HG02973 (cell line): ENCODE data around the gene JPH3.
"Not testable (repeated sequence)": the region's sequence is repeated elsewhere in the genome, so short reads cannot be mapped to it uniquely, and the experiment has no call there.

Source experiments
- ATAC-seq: cut with Tn5 transposase; IDR thresholded peaks from one replicate; pipeline ENCODE4 v1.9.1; 2021; ENCODE audit warnings: moderate library complexity; ENCODE audit not compliant: unreplicated experiment

Gene JPH3

DNA sequence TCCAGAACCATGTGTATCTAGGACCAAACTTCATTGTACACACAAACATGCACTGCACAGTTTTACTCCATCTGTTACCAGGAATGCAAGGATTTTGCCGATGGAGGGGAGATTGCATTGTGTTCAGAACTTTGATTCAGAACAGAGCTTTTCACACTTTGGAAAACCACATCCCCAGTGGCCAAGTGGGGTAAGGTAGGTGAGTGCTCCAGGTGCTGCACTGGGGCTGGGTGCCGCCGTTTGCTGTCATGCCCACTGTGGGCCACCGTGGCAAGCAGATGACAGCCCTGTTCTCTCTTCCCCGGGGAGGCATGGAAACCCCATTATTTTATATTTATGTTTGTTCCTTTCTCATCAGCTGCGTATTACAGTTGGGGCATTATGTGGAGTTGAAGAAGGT lies 29.3 kb upstream of the JPH3 start:
- no peak for ATAC-seq

DNA sequence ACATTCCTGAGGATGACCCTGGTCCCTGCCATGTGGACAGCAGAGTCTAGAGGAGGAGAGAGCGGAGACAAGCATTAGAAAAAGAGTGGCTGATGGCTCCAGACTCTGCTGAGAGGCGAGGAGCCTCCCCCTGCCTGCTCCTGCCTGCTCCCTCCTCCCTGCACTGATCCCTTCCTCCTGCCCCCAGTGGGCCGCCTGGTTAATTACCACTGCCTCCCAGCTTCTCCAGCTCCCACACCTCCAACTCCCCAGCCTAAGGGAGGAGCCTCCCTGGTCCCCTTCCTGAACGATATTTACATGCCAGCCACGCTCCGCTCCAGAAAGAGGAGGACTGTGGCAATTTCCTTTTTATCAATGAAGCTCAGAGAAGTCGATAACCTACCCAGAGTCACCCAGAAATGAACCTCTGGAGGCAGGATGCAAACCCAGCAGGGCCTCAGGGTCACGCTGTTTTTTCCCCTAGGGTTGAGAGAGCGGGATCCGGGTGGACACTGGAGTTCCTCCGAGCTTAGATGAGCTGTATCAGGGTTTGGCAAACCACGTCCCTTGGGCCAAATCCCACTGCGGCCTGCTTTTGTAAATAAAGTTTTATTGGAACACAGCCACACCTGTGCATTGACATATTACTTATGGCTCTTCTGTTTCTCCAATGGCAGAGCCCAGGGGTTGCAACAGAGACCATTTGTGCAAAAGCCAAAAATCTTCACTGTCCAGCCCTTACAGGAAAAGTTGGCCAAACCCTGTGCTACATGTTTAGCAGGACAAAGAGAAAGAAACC lies 27.1 kb upstream of the JPH3 start:
- ATAC-seq: no peak

DNA sequence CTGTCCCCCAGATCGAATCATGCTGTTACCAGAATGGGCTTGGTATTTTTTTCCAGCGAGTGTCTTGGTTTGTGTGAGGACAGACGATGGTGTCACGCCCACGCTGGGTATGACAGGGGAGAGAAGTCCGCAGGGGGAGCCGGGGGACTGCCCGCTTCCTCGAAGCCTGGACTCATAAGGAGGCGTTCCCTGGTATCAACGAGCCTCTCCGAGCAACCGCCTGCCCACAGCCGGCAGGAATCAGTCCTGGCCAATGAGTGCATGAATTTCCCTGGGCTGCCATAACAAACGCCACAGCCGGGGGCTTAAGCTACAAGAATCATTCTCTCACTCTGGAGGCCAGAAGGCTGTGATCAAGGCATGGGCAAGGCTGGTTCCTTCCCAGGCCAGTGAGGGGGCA lies 26.1 kb upstream of the JPH3 start:
- ATAC-seq: no peak

DNA sequence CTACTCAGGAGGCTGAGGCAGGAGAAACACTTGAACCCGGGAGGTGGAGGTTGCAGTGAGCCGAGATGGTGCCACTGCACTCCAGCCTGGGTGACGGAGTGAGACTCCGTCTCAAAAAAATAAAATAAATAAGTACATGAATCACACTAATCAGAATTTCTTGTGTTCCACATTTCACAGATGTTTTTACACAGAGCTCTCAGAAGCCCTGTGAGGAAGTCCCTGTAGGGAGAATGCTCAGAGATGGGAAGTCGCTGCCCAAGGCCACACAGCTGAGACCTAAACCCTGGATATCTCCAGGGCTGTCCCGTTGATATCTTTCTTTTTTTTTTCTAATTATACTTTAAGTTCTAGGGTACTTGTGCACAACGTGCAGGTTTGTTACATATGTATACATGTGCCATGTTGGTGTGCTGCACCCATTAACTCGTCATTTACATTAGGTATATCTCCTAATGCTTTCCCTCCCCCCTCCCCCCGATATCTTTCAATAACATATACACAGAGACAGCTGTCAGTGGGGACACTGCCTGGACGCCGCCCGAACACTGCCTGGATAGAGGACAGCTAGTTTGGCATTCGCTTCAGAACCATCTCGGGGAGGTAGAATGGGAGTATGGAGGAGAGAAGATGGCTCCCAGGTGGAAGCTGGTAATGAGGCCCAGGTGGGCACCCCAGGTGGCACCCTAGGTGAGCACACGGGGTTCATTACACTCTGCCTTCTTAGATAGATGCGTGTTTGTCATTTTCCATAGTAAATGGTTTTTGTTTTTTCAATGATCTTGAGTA lies 24.0 kb upstream of the JPH3 start:
- ATAC-seq: not testable (repeated sequence)

DNA sequence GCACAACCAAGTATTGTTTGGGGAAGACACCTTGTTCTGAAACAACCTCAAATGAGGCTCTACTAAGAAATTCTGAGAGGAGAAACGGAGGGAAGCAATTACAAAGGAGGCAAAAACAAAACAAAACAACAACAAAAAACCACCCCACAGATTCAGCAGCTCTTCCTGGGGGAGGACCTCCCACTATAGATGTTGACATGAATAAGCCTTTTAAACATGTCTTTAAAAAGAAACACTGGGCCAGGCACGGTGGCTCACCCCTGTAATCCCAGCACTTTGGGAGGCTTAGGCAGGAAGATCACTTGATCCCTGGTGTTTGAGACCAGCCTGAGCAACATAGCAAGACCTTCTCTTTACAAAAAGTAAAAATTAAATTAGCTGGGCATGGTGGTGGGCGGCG lies 22.6 kb upstream of the JPH3 start:
- ATAC-seq: no peak

DNA sequence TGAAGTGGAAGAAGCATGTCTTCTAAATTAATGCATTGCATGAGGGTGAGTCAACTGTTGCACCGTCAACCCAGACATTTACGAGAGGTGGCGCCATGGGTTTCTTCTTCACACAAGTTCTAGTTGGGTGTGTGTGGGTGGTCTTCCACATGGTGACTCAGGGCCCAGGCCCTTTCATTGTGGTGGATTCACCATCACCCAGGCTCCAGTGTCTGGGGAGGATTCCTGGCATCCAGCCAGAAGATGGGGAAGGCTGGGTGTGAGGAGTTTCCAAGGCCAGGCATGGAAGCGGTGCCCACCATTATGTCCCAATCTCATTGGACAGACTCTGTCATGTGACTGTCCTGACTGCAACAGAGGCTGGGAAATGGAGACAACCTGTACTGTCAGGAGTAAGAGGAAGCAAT lies 21.4 kb upstream of the JPH3 start:
- ATAC-seq: no peak

DNA sequence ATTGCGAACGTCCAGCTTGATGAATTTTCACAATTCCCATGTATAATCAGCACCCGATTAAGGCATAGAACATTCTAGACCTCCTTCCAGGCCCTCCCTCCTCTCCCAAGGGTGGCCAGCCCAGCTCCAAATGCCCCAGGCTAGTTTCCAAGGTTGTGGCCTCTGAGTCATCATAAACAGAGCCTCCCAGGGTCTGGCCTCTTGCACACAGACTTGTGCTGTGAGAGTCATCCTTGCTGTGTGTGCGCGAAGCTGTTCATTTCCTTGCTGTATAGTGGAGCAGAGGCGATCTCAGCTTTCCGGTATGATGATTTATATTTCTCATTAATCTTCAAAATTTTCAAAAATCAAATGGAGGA lies 20.5 kb upstream of the JPH3 start:
- no peak for ATAC-seq

DNA sequence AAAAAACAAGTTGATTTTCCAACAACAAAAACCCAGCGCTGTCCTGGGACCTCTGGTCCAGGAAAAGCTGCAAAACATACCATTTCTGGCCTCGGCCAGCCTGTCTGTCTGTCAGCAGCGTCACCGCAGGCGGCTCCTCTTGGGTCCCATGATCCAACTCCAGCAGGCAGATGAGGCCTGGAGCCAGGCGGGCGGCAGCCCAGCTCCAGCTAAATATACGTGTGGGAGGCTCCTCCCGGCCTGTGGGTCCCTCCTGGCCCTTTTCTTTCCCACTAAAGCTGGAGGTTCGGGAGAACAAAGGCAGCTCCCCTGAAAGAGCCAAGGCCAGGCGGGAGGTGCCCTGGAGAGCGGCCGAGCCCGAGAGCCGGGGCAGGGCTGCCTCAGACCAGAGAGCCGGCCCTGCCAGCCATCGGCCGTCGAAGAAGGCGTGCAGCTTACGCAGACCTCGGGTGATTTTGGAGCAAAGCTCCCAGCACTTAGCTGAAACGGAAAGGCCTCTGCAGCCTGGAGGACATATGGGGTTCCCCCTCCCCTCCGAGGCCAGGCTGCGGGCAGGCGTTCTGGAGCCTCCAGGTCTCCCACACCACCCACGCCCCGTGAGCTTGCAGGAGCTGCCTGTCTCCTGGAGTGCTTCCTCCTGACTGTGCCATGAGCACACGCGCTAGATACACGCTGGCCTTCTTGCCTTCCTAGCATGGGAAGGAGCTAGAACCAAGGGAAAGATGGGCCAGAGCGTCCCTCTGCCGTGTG lies 19.9 kb upstream of the JPH3 start:
- no peak for ATAC-seq

DNA sequence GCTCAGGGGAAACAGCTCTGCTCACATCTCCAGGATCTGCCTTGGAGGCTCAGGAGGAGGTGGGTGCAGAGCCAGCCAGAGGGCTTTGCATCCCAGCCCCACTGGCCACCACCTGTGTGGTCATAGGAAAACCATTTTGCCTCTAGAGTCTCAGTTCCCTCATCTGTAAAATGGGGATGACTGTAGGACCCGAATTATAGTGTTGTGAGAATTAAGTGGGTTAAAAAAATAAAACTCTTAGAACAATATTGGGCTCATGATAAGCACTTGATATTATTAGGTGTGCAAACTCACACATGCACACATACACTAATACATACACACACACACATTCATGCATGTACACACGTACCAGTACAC lies 19.4 kb upstream of the JPH3 start:
- no peak for ATAC-seq

DNA sequence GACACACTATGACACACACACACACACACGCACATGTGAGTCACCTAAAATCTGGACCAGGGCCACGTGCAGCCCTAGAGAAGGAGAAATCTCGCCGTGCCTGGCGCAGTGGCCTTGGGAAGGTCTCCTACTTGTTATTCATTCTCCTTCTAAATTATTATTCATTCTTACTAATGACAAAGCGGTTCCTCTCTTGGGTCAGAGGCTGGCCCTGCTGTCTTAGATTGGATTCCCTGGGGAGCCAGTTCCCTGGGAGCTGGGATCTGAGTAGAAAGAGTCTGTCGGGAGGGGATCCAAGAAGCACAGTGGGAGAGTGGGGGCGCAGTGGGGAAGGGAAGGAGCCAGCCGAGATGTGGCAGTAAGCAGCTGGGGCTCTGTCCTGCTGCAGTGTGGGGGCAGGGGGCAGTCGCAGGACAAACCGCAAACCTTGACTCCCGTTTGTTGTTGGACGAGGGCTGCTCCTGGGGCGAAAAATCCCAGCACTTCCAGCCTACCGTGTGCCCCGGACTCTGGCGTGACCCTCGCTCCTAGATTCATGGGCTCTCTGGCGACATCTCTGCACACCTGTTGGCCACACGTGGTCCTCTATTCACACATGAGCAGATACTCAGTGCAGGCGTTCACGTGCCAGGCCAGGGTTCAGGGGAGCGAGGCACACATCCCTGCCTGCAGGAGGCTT lies 18.7 kb upstream of the JPH3 start:
- ATAC-seq: no peak

DNA sequence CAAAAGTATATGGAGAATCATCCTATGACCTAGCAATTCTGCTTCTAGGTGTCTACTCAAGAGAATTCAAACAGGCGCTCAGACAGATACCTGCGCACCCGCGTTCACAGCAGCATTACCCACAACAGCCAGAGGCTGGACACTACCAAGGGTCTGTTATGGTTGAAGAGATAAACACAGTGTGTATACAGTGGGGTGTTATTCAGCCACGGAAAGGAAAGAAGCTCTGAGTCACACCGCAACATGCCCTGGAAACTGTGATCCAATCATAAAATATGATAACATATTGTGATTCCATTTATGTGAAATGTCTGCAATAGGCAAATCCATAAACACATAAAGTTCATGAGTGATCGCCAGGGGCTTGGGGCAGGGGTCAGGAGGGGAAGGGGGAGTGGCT lies 18.0 kb upstream of the JPH3 start:
- ATAC-seq: no peak

DNA sequence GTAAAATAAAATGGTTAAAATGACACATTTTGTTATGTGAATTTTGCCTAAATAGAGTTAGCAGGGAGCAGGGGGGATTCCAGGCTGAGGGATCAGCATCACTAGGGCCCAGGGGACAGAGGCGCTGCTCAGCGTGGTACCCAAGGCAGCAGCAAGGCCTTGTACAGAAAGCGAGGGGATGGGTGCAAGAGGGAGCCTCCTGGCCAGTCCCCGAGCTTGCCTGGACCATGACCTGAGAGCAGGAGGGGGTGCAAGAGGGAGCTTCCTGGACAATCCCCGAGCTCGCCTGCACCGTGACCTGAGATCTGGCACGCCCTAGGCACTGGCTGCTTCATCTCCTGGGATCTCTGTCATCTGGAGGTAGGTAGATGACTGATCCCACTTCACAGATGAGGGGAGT lies 17.3 kb upstream of the JPH3 start:
- no peak for ATAC-seq

DNA sequence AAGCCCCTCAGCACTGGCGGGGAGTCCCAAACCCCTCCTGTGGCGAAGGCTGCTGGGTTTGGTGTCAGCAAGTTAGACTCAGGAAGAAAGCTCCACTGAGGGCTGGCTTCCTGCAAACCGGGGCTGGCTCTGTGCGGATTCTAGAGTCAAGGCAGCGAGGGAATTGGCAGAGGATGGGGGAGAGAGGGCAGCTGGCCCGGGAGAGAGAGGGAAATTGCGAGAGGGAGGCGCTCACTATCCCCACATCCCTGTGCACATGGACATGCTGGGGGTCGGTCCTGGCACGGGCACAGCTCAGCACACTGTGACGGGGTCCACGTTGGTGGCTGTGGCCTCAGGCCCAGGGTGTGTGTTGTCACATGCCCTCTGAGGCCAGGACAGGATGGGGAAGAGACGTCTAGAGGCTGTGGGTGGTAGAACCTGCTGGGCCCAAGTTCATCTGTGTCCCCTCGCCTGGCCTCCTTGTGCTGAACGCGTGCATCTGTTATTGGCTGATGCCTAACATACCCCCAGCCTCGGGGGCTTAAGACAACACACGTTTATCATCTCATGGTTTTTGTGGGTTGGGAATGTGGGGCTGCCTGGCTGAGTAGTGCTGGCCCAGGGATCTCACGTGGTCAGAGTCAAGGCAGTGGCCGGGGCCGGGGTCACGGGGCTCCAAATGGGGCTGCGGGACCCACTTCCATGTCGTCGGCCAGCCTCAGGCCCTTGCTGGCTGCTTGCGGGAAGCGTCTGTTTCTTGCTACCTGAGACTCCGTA lies 16.7 kb upstream of the JPH3 start:
- no peak for ATAC-seq

DNA sequence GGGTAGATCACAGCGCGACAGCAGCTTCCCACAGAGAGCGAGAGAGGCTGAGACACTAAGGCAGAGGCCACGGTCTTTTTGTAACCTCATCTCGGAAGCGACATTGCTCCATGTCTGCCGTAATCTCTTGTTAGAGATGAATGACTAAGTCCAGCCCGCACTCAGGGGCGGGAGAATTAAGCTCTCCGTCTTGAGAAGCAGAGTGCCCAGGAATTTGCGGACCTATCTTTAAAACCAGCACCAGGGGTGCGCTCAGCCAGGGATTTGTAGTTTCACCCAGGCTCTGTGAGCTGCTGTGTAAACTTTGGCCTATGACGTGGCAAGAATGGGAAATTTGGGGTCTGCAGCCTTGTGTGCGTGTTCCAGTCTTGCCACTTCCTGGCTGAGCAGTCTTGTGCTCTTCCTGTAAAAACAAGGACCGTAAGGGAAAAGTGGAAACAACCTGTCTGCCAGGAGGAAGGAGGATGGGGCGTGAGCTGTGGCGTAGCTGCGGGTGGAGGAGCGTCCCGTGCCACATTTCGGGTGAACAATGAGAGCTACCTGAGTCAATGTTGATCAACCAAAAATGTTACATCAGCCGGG lies 16.0 kb upstream of the JPH3 start:
- ATAC-seq: no peak

DNA sequence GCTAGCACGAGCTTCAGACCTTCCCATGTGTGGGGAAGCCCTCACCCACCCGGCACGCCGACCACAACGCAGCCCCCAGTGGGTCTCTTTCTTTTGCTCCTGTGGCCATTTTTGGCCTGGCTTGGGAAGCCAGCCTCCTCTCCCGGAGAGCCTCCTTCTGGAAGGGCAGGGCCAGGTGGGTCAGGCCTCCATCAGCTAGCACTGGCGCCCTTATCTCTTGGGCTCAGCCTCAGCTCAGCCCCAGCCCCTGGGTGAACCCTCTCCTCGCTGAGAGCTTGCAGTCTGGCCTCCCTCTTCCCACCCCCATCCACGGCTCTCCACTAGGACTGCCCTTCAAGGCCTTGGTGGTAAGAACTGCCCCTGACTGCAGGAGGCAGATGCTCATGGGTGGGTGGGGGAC lies 14.7 kb upstream of the JPH3 start:
- ATAC-seq: no peak

DNA sequence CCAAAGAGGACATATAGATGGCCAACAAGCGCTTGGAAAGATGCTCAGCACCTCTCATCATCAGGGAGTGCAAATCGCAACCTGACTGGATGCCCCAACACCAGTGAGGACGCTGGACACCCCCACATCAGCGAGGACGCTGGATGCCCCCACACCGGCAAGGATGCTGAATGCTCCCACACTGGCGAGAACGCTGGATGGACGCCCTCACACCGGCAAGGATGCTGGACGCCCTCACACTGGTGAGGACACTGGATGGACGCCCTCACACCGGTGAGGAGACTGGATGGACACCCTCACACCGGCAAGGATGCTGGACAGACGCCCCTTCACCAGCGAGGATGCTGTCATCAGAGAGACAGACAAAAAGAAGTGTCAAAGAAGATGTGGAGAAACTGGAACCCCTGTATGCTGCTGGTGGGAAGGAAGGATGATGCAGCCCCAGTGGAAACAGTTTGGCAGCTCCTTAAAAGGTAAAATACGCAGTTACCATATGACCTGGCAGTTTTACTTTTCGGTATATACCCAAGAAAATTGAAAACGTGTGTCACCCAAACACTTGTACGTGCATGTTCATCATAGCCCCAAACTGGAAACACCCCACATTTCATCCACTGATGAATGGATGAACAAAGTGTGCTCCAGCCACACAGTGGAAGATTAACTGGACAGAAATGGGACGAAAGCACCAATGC lies 10.1 kb upstream of the JPH3 start:
- ATAC-seq: no peak

DNA sequence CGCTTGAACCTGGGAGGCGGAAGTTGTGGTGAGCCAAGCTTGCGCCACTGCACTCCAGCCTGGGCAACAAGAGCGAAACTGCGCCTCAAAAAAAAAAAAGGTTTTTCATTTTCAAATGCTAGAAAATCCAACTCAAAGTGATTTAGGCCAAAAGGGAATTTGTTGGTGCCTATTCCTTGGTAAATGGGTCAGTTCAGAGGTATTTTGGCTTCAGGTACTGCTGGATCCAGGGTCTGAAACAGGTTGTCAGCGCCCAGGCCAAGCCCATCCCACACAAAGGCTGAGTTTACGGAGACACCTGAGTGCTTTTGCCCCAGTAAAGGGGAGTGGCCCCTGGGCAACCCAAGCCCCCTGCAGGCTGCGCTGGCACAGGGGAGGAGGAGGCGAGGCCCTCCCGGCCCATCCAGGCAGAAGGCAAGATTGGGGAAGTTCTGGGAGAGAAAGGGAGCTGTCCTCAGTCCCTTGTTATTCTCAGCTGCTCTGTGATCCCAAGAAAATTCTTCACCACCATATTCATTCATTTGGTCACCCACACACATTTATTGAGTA lies 8.5 kb upstream of the JPH3 start:
- ATAC-seq: no peak

DNA sequence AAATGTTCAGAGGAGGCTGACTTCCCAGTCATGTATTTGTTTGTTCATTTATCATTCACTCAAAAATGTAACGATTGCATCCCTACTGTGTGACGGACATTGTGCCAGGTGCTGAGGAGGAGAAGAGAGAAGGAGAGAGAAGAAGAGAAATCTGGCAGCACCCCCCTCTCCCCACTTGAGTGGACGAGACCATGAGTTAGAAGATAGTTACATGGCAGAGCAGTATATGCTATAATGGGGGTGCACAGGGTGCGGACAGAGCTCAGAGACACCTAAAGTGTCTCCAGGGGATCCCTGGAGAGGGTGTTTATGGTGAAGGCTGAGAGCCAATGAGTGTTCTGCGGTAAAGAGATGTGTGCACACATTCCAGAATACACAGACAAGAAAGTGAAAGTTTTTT lies 6.6 kb upstream of the JPH3 start:
- ATAC-seq: no peak

DNA sequence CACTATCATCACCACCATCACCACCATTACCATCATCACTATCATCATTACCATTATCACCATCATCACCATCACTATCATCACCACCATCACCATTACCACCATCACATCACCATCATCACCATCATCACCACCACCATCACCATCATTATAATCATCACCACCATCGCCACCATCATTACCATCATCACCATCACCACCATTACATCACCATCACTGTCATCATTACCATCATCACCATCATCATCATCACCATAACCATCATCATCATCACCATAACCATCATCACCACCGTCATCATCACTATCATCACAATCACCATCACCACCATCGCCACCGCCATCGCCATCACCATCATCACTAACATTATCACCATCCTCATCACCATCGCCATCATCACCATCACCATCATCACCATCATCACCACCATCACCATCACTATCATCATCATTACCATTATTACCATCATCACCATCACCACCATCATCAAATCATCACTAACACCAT lies 4.9 kb upstream of the JPH3 start:
- ATAC-seq: no peak
